IMR-90 (cell line): ENCODE data around the gene CLEC4G. TPM values are rescaled to one million over a fixed set of nuclear protein-coding genes. Genes with fewer than 3 reads are reported as not detected.

Experiments
- ATAC-seq: fragments of 200-7000 bp; cut with Tn5 transposase; 2 replicates; pipeline ENCODE4 v1.9.1; 2020; ENCODE audit warnings: low read depth, mild to moderate bottlenecking, moderate library complexity
- BruUV-seq: library from RNA; stranded (reverse); fragments of 400-500 nt; replicated peaks from 2 replicates; lab custom pipeline; 2021; lab: Mats Ljungman, UMichigan
- CTCF ChIA-PET: fragments of 300-600 bp; formaldehyde crosslinking; extraction: SDS; loops from one replicate; lab custom pipeline; 2021; ENCODE audit warnings: antibody characterized with exemption; lab: Yijun Ruan, JAX
- POLR2A ChIA-PET: fragments of 300-600 bp; sonication (Branson Sonifier 250); formaldehyde crosslinking; loops from one replicate; lab custom pipeline; 2022; ENCODE audit warnings: antibody characterized with exemption; ENCODE audit not compliant: unreplicated experiment; lab: Charles Lee
- DNase-seq: peaks from one replicate; pipeline ENCODE4 v3.0.0; 2013
- H2AFZ ChIP-seq: replicated peaks from 2 replicates; pipeline ENCODE3; 2013; ENCODE audit warnings: low read length, mild to moderate bottlenecking; ENCODE audit not compliant: poor library complexity
- H2AK5ac ChIP-seq: 2 replicates; pipeline ENCODE4 v1.6.1; 2013; ENCODE audit warnings: low read depth, low read length, inconsistent platforms
- H2AK9ac ChIP-seq: replicated peaks from 2 replicates; pipeline ENCODE3; 2013; ENCODE audit warnings: mild to moderate bottlenecking, low read depth, low read length, moderate library complexity; ENCODE audit not compliant: poor library complexity
- H2BK120ac ChIP-seq: 2 replicates; pipeline ENCODE4 v1.6.1; 2013; ENCODE audit warnings: low read depth, low read length, inconsistent platforms
- H2BK15ac ChIP-seq: 3 replicates; pipeline ENCODE4 v1.6.1; 2013; ENCODE audit warnings: low read depth, low read length, inconsistent platforms
- H2BK20ac ChIP-seq: 2 replicates; pipeline ENCODE4 v1.6.1; 2013; ENCODE audit warnings: low read depth, mild to moderate bottlenecking, inconsistent platforms, low read length, moderate library complexity
- H2BK5ac ChIP-seq: 2 replicates; pipeline ENCODE4 v1.6.1; 2013; ENCODE audit warnings: mild to moderate bottlenecking, low read depth, low read length, inconsistent platforms; ENCODE audit not compliant: poor library complexity, severe bottlenecking
- H3K14ac ChIP-seq: replicated peaks from 2 replicates; pipeline ENCODE4 v1.6.1; 2013; ENCODE audit warnings: low read depth, low read length, inconsistent platforms
- H3K18ac ChIP-seq: 2 replicates; pipeline ENCODE4 v1.6.1; 2013; ENCODE audit warnings: low read depth, low read length, control low read depth
- H3K23ac ChIP-seq: 2 replicates; pipeline ENCODE4 v1.6.1; 2013; ENCODE audit warnings: low read depth, low read length, inconsistent platforms
- H3K27ac ChIP-seq: 2 replicates; pipeline ENCODE4 v1.5.1; 2013; ENCODE audit warnings: mild to moderate bottlenecking, control low read depth, low read length; ENCODE audit not compliant: insufficient read depth
- H3K27me3 ChIP-seq: 2 replicates; pipeline ENCODE4 v1.6.1; 2013; ENCODE audit warnings: low read length; ENCODE audit not compliant: control insufficient read depth, insufficient read depth
- H3K36me3 ChIP-seq: 2 replicates; pipeline ENCODE4 v1.6.1; 2013; ENCODE audit warnings: low read length, mixed read lengths; ENCODE audit not compliant: control insufficient read depth, insufficient read depth
- H3K4ac ChIP-seq: 2 replicates; pipeline ENCODE4 v1.6.1; 2013; ENCODE audit warnings: low read depth, low read length, inconsistent platforms
- H3K4me1 ChIP-seq: 2 replicates; pipeline ENCODE4 v1.6.1; 2013; ENCODE audit warnings: low read length, mixed read lengths; ENCODE audit not compliant: control insufficient read depth, insufficient read depth
- H3K4me2 ChIP-seq: 2 replicates; pipeline ENCODE4 v1.6.1; 2013; ENCODE audit warnings: low read depth, mild to moderate bottlenecking, control low read depth, low read length, moderate library complexity
- H3K4me3 ChIP-seq: 2 replicates; pipeline ENCODE4 v1.5.1; 2013; ENCODE audit warnings: low read depth, mild to moderate bottlenecking, control low read depth, low read length, moderate library complexity; ENCODE audit not compliant: insufficient read depth
- H3K56ac ChIP-seq: 2 replicates; pipeline ENCODE4 v1.6.1; 2013; ENCODE audit warnings: low read length, inconsistent platforms; ENCODE audit not compliant: insufficient read depth; ENCODE audit errors: extremely low read depth
- H3K79me1 ChIP-seq, 2 experiments: 2 replicates each; pipeline ENCODE4 v1.6.1; 2013; ENCODE audit warnings: low read length in 2 of 2, inconsistent platforms in 1 of 2, low read depth in 1 of 2
- H3K9ac ChIP-seq: 2 replicates; pipeline ENCODE4 v1.6.1; 2013; ENCODE audit warnings: low read depth, low read length, control low read depth
- H3K9me1 ChIP-seq: 2 replicates; pipeline ENCODE4 v1.6.1; 2013; ENCODE audit warnings: low read length, inconsistent platforms; ENCODE audit not compliant: insufficient read depth
- H3K9me3 ChIP-seq: 2 replicates; pipeline ENCODE4 v1.6.1; 2013; ENCODE audit warnings: low read length; ENCODE audit not compliant: control insufficient read depth, insufficient read depth
- H4K20me1 ChIP-seq: 2 replicates; pipeline ENCODE4 v1.6.1; 2013; ENCODE audit warnings: low read length, inconsistent platforms; ENCODE audit not compliant: insufficient read depth
- H4K5ac ChIP-seq: 2 replicates; pipeline ENCODE4 v1.6.1; 2013; ENCODE audit warnings: mild to moderate bottlenecking, low read depth, low read length, control low read depth
- H4K8ac ChIP-seq, 2 experiments: 2 replicates each; pipeline ENCODE4 v1.6.1; 2013; ENCODE audit warnings: low read depth in 2 of 2, low read length in 2 of 2, control low read depth in 1 of 2, inconsistent platforms in 1 of 2
- H4K91ac ChIP-seq: 2 replicates; pipeline ENCODE4 v1.6.1; 2013; ENCODE audit warnings: low read depth, low read length, inconsistent platforms; ENCODE audit not compliant: insufficient read depth
- MAZ ChIP-seq: IDR thresholded peaks from 2 replicates; pipeline ENCODE4 v1.6.1; 2012; ENCODE audit warnings: low read depth, mild to moderate bottlenecking, low read length, improper control_type of control experiment, moderate library complexity, borderline replicate concordance
- RCOR1 ChIP-seq: IDR thresholded peaks from 2 replicates; pipeline ENCODE4 v1.6.1; 2012; ENCODE audit warnings: mild to moderate bottlenecking, low read length, improper control_type of control experiment; ENCODE audit not compliant: insufficient replicate concordance
- WGBS, 2 experiments: methylation state at CpG; one replicate each; pipeline versions ENCODE4 v1.1.5 to v1.1.7; 2013; ENCODE audit warnings: missing lambda C conversion rate in 2 of 2; ENCODE audit not compliant: insufficient read length in 1 of 2; ENCODE audit errors: extremely low coverage in 2 of 2; 5-methylcytosine and 5-hydroxymethylcytosine counted together
- dilution Hi-C: fragments of 300-500 bp; cut with HindIII; formaldehyde crosslinking; loops from one replicate; pipeline ENCODE4 v1.14.3; 2018; ENCODE audit warnings: low sequenced_read_pairs; ENCODE audit not compliant: unreplicated experiment
- in situ Hi-C: fragments of 300-500 bp; cut with MboI; formaldehyde crosslinking; loops from 3 replicates; pipeline ENCODE4 v1.14.3; 2019; ENCODE audit warnings: low sequenced_read_pairs, inconsistent platforms, mixed read lengths
- intact Hi-C: fragments of 100-400 bp; cut with micrococcal nuclease; formaldehyde crosslinking; loops from 2 replicates; pipeline ENCODE4 v1.10.0; 2022
- polyA plus RNA-seq, 3 experiments: library from polyadenylated mRNA; depleted of rRNA; stranded (reverse); fragments of >200 nt; gene quantifications; 2 replicates each; pipeline ENCODE4 v1.2.3, GENCODE V29; 2012; ENCODE audit warnings: low replicate concordance in 1 of 3
- total RNA-seq: library from RNA; depleted of rRNA; stranded (reverse); fragments of >200 nt; gene quantifications from 2 replicates; pipeline ENCODE4 v1.2.3, GENCODE V29; 2012

Gene CLEC4G
- total and polyA plus RNA-seq, 2 of the 4 experiments (the other 2 are of a cell fraction) = not detected

DNA sequence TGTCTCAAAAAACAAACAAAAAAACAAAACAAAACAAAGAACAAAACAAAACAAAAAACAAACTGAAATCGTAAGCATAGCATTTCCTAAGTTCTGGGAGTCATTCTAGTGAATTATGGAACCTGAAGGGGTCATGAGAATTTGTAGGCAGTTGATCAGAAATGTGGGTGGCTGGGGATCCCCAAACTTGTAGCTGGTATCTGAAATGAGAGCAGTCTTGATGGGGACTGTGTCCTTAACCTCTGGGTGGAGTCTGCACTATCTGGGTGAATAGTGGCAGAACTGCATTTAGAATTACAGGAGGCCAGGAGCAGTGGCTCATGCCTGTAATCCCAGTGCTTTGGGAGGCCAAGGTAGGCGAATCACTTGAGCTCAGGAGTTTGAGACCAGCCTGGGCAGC is 6.1 kb downstream of the CLEC4G start:
- ATAC-seq = no peak

More for the DNA sequence above, 6.1 kb downstream of the CLEC4G start:
- no peak overlapping the region for H3K14ac ChIP-seq
- no peaks in the 10 kb centered on the region for H3K36me3 ChIP-seq
- no peak overlapping the region for H2BK120ac ChIP-seq
- no peak overlapping the region for H3K18ac ChIP-seq
- H2AK9ac ChIP-seq = no peak overlapping the region
- no peak overlapping the region for H2BK20ac ChIP-seq
- H3K9ac ChIP-seq = no peak overlapping the region
- H2AK5ac ChIP-seq = no peak overlapping the region
- dilution Hi-C loops = no loop called here
- no peaks in the 10 kb centered on the region for H3K9me1 ChIP-seq
- no peak overlapping the region for H3K4me2 ChIP-seq
- no peak overlapping the region for H2AFZ ChIP-seq
- no peak overlapping the region for H2BK5ac ChIP-seq
- no peak overlapping the region for H4K91ac ChIP-seq
- H3K27ac ChIP-seq = no peak overlapping the region
- BruUV-seq = no TSS peak
- CTCF ChIA-PET = no interaction called here
- no peak overlapping the region for H3K4me3 ChIP-seq
- TF ChIP-seq MAZ = no peak
- TF ChIP-seq RCOR1 = no peak
- H3K23ac ChIP-seq = no peak overlapping the region
- no peak overlapping the region for H3K56ac ChIP-seq
- WGBS, 2 experiments = no CpG with 5 or more reads among the region's 2 CpGs
- intact Hi-C loops = no loop called here
- H3K4me1 ChIP-seq = no peaks in the 10 kb centered on the region
- H3K79me1 ChIP-seq = no peaks in the 10 kb centered on the region
- DNase-seq = no peak
- H2BK15ac ChIP-seq = no peak overlapping the region
- in situ Hi-C loops = no loop called here
- H4K8ac ChIP-seq = no peak overlapping the region
- POLR2A ChIA-PET = no interaction called here
- H3K9me3 ChIP-seq = no peaks in the 10 kb centered on the region
- no peaks in the 10 kb centered on the region for H4K20me1 ChIP-seq
- no peak overlapping the region for H3K4ac ChIP-seq
- H3K27me3 ChIP-seq = peaks cover 36% of the 10 kb centered on the region
- H4K5ac ChIP-seq = no peak overlapping the region
